GM19395 (cell line): ENCODE results near the gene CTXND2.
A peak's percentile ranks its signal among the peaks of the same experiment; 100 is the strongest.
"Not testable (repeated sequence)": the region's sequence is repeated elsewhere in the genome, so short reads cannot be mapped to it uniquely, and the experiment has no call there.

Source experiments
- ATAC-seq: cut with Tn5 transposase; IDR thresholded peaks from one replicate; pipeline ENCODE4 v1.9.1; 2021; ENCODE audit warnings: mild to moderate bottlenecking, moderate library complexity; ENCODE audit not compliant: unreplicated experiment

CTXND2 gene

GRCh38 chr1:150890033-150890416 lies 3.1 kb downstream of the CTXND2 start:
- ATAC-seq, result no peak

GRCh38 chr1:150893336-150893913 lies 6.5 kb downstream of the CTXND2 start:
- ATAC-seq, result no peak

GRCh38 chr1:150895618-150896017 lies 8.7 kb downstream of the CTXND2 start:
- ATAC-seq, result no peak

- ATAC-seq, result not testable (repeated sequence)
Measured at GRCh38 chr1:150899795-150900194, 12.9 kb downstream of the CTXND2 start.

GRCh38 chr1:150902346-150902745 lies 15.4 kb downstream of the CTXND2 start:
- ATAC-seq, result no peak

GRCh38 chr1:150902751-150903150 lies 15.8 kb downstream of the CTXND2 start:
- no peak for ATAC-seq

- no peak for ATAC-seq
Measured at GRCh38 chr1:150905301-150905700, 18.4 kb downstream of the CTXND2 start.

- ATAC-seq, result no peak
Measured at GRCh38 chr1:150906329-150906728, 19.4 kb downstream of the CTXND2 start.

- no peak for ATAC-seq
Measured at GRCh38 chr1:150906813-150907212, 19.9 kb downstream of the CTXND2 start.

- no peak for ATAC-seq
Measured at GRCh38 chr1:150909585-150910180, 22.7 kb downstream of the CTXND2 start.

GRCh38 chr1:150912623-150913022 lies 25.7 kb downstream of the CTXND2 start:
- ATAC-seq, result no peak

GRCh38 chr1:150917387-150917786 lies 30.5 kb downstream of the CTXND2 start:
- no peak for ATAC-seq

- ATAC-seq, result peak; percentile 61
Measured at GRCh38 chr1:150922519-150922975, 35.6 kb downstream of the CTXND2 start.

- no peak for ATAC-seq
Measured at GRCh38 chr1:150925080-150925479, 38.1 kb downstream of the CTXND2 start.

GRCh38 chr1:150926097-150926741 lies 39.3 kb downstream of the CTXND2 start, which contains the start of gene SETDB1:
SETDB1 (plus strand) TSS chr1:150926363; CDS start chr1:150927715, 1,352 bp downstream.
- peak; percentile 89 for ATAC-seq

- ATAC-seq, result no peak
Measured at GRCh38 chr1:150927624-150928023, 40.7 kb downstream of the CTXND2 start.

- no peak for ATAC-seq
Measured at GRCh38 chr1:150928286-150928685, 41.4 kb downstream of the CTXND2 start.

GRCh38 chr1:150928775-150929174 lies 41.8 kb downstream of the CTXND2 start:
- not testable (repeated sequence) for ATAC-seq

GRCh38 chr1:150931773-150932172 lies 44.8 kb downstream of the CTXND2 start:
- no peak for ATAC-seq

GRCh38 chr1:150944856-150945255 lies 57.9 kb downstream of the CTXND2 start:
- ATAC-seq, result no peak

- no peak for ATAC-seq
Measured at GRCh38 chr1:150954708-150955107, 67.8 kb downstream of the CTXND2 start.

- ATAC-seq, result no peak
Measured at GRCh38 chr1:150955280-150955679, 68.3 kb downstream of the CTXND2 start.
